GM23338 (cell line): ENCODE measurements around the gene HACD2.

Experiments used
- CREB1 ChIP-seq: fragments of 250-450 bp; sonication (Bioruptor Pico); IDR thresholded peaks from 2 replicates; pipeline ENCODE4 v1.5.0; 2020; ENCODE audit warnings: low read depth, mild to moderate bottlenecking, moderate library complexity
- CTCF ChIP-seq, 2 experiments: fragments of 200-600 bp in 1 of 2; sonication (generic) in 1 of 2; conservative IDR thresholded peaks; 2 replicates each; pipeline versions ENCODE4 v1.5.1 to v1.6.1; 2016 to 2017; ENCODE audit warnings: antibody characterized with exemption in 2 of 2, low read depth in 2 of 2, mild to moderate bottlenecking in 2 of 2, moderate library complexity in 1 of 2
- EZH2 ChIP-seq: fragments of 200-600 bp; sonication (generic); IDR thresholded peaks from one replicate; pipeline ENCODE4 v1.8.0; 2017; ENCODE audit warnings: antibody characterized with exemption, mild to moderate bottlenecking, low read depth; ENCODE audit not compliant: unreplicated experiment
- EZH2phosphoT487 ChIP-seq: fragments of 200-600 bp; sonication (generic); IDR thresholded peaks from one replicate; pipeline ENCODE4 v1.8.1; 2018; ENCODE audit warnings: antibody characterized with exemption; ENCODE audit not compliant: unreplicated experiment
- JUNB ChIP-seq: IDR thresholded peaks from one replicate; pipeline ENCODE4 v1.6.1; 2016; ENCODE audit warnings: antibody characterized with exemption; ENCODE audit not compliant: unreplicated experiment
- NANOG ChIP-seq: IDR thresholded peaks from 2 replicates; pipeline ENCODE4 v1.6.1; 2016; ENCODE audit warnings: antibody characterized with exemption, borderline replicate concordance
- POLR2AphosphoS5 ChIP-seq: IDR thresholded peaks from 2 replicates; pipeline ENCODE4 v1.6.1; 2016; ENCODE audit warnings: antibody characterized with exemption, low read depth
- STAT1 ChIP-seq: IDR thresholded peaks from one replicate; pipeline ENCODE4 v1.6.1; 2016; ENCODE audit warnings: antibody characterized with exemption; ENCODE audit not compliant: unreplicated experiment
- ZNF114 ChIP-seq: fragments of 250-450 bp; sonication (Bioruptor Pico); IDR thresholded peaks from 2 replicates; pipeline ENCODE4 v1.5.0; 2020; ENCODE audit warnings: mild to moderate bottlenecking, moderate library complexity
- ZNF331 ChIP-seq: fragments of 250-450 bp; sonication (Bioruptor Pico); IDR thresholded peaks from 2 replicates; pipeline ENCODE4 v1.5.0; 2020; ENCODE audit warnings: low read depth, mild to moderate bottlenecking, moderate library complexity
- ZNF462 ChIP-seq: fragments of 250-450 bp; sonication (Bioruptor Pico); IDR thresholded peaks from 2 replicates; pipeline ENCODE4 v1.5.0; 2020; ENCODE audit warnings: mild to moderate bottlenecking, moderate library complexity
- TF ChIP-seq, protein P1 (sequence below): IDR thresholded peaks from one replicate; pipeline ENCODE4 v1.6.1; 2018; ENCODE audit warnings: antibody characterized with exemption; ENCODE audit not compliant: unreplicated experiment
- TF ChIP-seq, protein P2 (sequence below): IDR thresholded peaks from 2 replicates; pipeline ENCODE4 v1.6.1; 2016; ENCODE audit warnings: antibody characterized with exemption

DNA sequence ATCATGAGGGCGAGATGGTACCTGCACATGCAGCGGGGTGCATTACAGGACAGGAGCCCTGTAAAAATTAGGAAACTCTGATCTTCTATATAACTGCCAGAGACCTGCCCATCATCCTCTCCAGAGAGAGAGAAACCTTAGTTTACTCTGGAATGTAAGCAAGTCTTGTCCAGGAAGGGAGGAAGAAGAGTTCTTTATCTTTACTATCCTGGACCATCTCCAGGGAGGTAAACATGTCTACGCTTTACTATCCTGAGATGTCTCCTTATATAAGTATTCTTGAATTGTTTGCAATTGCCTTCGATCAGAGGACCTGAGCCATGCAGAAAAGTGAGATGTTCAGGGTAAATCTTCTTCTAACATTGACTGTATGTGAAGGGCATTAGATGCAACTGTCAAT lies 12.7 kb upstream of the HACD2 start:
- TF ChIP-seq CREB1 (no peak), POLR2AphosphoS5 (no peak), STAT1 (no peak), CTCF (conservative IDR thresholded peaks at IDR 0.05; ENCODE audit: low read depth in 2 of 2) (no peak), EZH2phosphoT487 (no peak), ZNF331 (CRISPR knock-in tag) (no peak), EZH2 (no peak), ZNF114 (CRISPR knock-in tag) (no peak), ZNF462 (CRISPR knock-in tag) (no peak), JUNB (no peak), NANOG (no peak)
- TF ChIP-seq, protein P1, sequence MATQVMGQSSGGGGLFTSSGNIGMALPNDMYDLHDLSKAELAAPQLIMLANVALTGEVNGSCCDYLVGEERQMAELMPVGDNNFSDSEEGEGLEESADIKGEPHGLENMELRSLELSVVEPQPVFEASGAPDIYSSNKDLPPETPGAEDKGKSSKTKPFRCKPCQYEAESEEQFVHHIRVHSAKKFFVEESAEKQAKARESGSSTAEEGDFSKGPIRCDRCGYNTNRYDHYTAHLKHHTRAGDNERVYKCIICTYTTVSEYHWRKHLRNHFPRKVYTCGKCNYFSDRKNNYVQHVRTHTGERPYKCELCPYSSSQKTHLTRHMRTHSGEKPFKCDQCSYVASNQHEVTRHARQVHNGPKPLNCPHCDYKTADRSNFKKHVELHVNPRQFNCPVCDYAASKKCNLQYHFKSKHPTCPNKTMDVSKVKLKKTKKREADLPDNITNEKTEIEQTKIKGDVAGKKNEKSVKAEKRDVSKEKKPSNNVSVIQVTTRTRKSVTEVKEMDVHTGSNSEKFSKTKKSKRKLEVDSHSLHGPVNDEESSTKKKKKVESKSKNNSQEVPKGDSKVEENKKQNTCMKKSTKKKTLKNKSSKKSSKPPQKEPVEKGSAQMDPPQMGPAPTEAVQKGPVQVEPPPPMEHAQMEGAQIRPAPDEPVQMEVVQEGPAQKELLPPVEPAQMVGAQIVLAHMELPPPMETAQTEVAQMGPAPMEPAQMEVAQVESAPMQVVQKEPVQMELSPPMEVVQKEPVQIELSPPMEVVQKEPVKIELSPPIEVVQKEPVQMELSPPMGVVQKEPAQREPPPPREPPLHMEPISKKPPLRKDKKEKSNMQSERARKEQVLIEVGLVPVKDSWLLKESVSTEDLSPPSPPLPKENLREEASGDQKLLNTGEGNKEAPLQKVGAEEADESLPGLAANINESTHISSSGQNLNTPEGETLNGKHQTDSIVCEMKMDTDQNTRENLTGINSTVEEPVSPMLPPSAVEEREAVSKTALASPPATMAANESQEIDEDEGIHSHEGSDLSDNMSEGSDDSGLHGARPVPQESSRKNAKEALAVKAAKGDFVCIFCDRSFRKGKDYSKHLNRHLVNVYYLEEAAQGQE, result no peak
- TF ChIP-seq, protein P2, sequence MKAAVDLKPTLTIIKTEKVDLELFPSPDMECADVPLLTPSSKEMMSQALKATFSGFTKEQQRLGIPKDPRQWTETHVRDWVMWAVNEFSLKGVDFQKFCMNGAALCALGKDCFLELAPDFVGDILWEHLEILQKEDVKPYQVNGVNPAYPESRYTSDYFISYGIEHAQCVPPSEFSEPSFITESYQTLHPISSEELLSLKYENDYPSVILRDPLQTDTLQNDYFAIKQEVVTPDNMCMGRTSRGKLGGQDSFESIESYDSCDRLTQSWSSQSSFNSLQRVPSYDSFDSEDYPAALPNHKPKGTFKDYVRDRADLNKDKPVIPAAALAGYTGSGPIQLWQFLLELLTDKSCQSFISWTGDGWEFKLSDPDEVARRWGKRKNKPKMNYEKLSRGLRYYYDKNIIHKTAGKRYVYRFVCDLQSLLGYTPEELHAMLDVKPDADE, result no peak
